Uterus (tissue), 4 donors: ENCODE results near the gene PZP. TPM values are rescaled to one million over a fixed set of nuclear protein-coding genes. Genes with fewer than 3 reads are reported as not detected.

Source experiments
- DNase-seq, 2 donors: peaks; one replicate each; pipeline ENCODE4 v3.0.0-alpha.2; 2019 to 2020
- H3K27ac ChIP-seq, 2 donors: fragments of 200-600 bp; sonication (generic); 1 replicate in 1 of 2; 2 replicates in 1 of 2; pipeline ENCODE4 v1.5.1; 2016 to 2018
- H3K27me3 ChIP-seq, 2 donors: fragments of 200-600 bp; sonication (generic); one replicate each; pipeline ENCODE4 v1.5.1; 2018 to 2019; ENCODE audit warnings: control low read depth in 1 of 2
- H3K36me3 ChIP-seq, 2 donors: fragments of 200-600 bp; sonication (generic); one replicate each; pipeline ENCODE4 v1.5.1; 2019; ENCODE audit warnings: control low read depth in 1 of 2
- H3K4me1 ChIP-seq, 2 donors: fragments of 200-600 bp; sonication (generic); one replicate each; pipeline ENCODE4 v1.5.1; 2018 to 2019; ENCODE audit warnings: control low read depth in 1 of 2
- H3K4me3 ChIP-seq, 2 donors: fragments of 200-600 bp; sonication (generic); 1 replicate in 1 of 2; 2 replicates in 1 of 2; pipeline ENCODE4 v1.5.1; 2018 to 2019; ENCODE audit warnings: mild to moderate bottlenecking in 1 of 2
- H3K9me3 ChIP-seq, 2 donors: fragments of 200-600 bp; sonication (generic); one replicate each; pipeline ENCODE4 v1.5.1; 2019; ENCODE audit warnings: control low read depth in 1 of 2
- CTCF ChIP-seq, 4 experiments: fragments of 200-600 bp in 2 of 4; fragments of 450-650 bp in 2 of 4; sonication (generic) in 2 of 4; IDR thresholded peaks; one replicate each; pipeline ENCODE4 v1.5.1; 2016 to 2019; ENCODE audit warnings: antibody characterized with exemption in 4 of 4, mild to moderate bottlenecking in 2 of 4, moderate library complexity in 1 of 4
- POLR2A ChIP-seq, 2 donors: fragments of 450-650 bp; IDR thresholded peaks; one replicate each; pipeline ENCODE4 v1.6.1; 2016; ENCODE audit warnings: antibody characterized with exemption in 2 of 2, mild to moderate bottlenecking in 1 of 2, moderate library complexity in 1 of 2
- intact Hi-C: fragments of 100-400 bp; cut with DNase I; formaldehyde crosslinking; loops from one replicate; pipeline ENCODE4 v1.15.1; 2023; ENCODE audit warnings: low total_unique reads
- total RNA-seq, 4 donors: library from RNA; depleted of rRNA in 3 of 4; stranded (reverse); fragments of >200 nt in 3 of 4; gene quantifications; one replicate each; pipeline versions ENCODE4 v1.1.0 to v1.2.4, GENCODE V29; 2014 to 2023
- donor health status: DM: yes; HTN: yes; CAD: no.

The PZP gene
- total RNA-seq, 4 donors from 2014 or later = 0.79 TPM; not detected in 3

- Histone ChIP-seq H3K27me3 (no peaks in the 10 kb centered on the region), H3K4me3 (no peak overlapping the region), H3K27ac (no peak overlapping the region), H3K9me3 (no peaks in the 10 kb centered on the region), H3K4me1 (no peaks in the 10 kb centered on the region), H3K36me3 (no peaks in the 10 kb centered on the region)
- no peak for TF ChIP-seq CTCF (IDR thresholded peaks at IDR 0.05)
- DNase-seq = no peak
- intact Hi-C loops = no loop called here
Observed at GRCh38 chr12:9107542-9107873, 100.7 kb downstream of the PZP start.

GRCh38 chr12:9106610-9107541, 101.3 kb downstream of the PZP start:
- H3K4me3 ChIP-seq = no peak overlapping the region
- TF ChIP-seq POLR2A (IDR thresholded peaks at IDR 0.05) (no peak), CTCF (IDR thresholded peaks at IDR 0.05) (no peak)
- H3K9me3 ChIP-seq = no peaks in the 10 kb centered on the region
- no peaks in the 10 kb centered on the region for H3K4me1 ChIP-seq
- intact Hi-C loops = no loop called here
- no peaks in the 10 kb centered on the region for H3K36me3 ChIP-seq
- peak overlapping the region in 1 of 2 donors; percentile 6 for H3K27ac ChIP-seq
- H3K27me3 ChIP-seq = no peaks in the 10 kb centered on the region
- no peak for DNase-seq

- H3K4me3 ChIP-seq = no peak overlapping the region
- H3K4me1 ChIP-seq = no peaks in the 10 kb centered on the region
- H3K27ac ChIP-seq = no peak overlapping the region
- H3K9me3 ChIP-seq = no peaks in the 10 kb centered on the region
- no peaks in the 10 kb centered on the region for H3K27me3 ChIP-seq
- H3K36me3 ChIP-seq = no peaks in the 10 kb centered on the region
- TF ChIP-seq CTCF (IDR thresholded peaks at IDR 0.05) (no peak), POLR2A (IDR thresholded peaks at IDR 0.05) (no peak)
- DNase-seq = no peak
- intact Hi-C loops = no loop called here
Observed at GRCh38 chr12:9106067-9106466, 102.1 kb downstream of the PZP start.

- no peak for TF ChIP-seq POLR2A (IDR thresholded peaks at IDR 0.05)
- TF ChIP-seq CTCF (IDR thresholded peaks at IDR 0.05) = no peak
- no peaks in the 10 kb centered on the region for H3K27me3 ChIP-seq
- H3K4me1 ChIP-seq = no peaks in the 10 kb centered on the region
- H3K27ac ChIP-seq = no peak overlapping the region
- H3K9me3 ChIP-seq = no peaks in the 10 kb centered on the region
- intact Hi-C loops = no loop called here
- no peaks in the 10 kb centered on the region for H3K36me3 ChIP-seq
- DNase-seq = no peak
- H3K4me3 ChIP-seq = no peak overlapping the region
Observed at GRCh38 chr12:9104767-9105423, 103.3 kb downstream of the PZP start.

GRCh38 chr12:9104087-9104486, 104.1 kb downstream of the PZP start:
- Histone ChIP-seq H3K9me3 (no peaks in the 10 kb centered on the region), H3K4me1 (no peaks in the 10 kb centered on the region), H3K27ac (no peak overlapping the region), H3K27me3 (no peaks in the 10 kb centered on the region), H3K4me3 (no peak overlapping the region), H3K36me3 (no peaks in the 10 kb centered on the region)
- intact Hi-C loops = no loop called here
- DNase-seq = no peak
- no peak for TF ChIP-seq CTCF (IDR thresholded peaks at IDR 0.05)
- TF ChIP-seq POLR2A (IDR thresholded peaks at IDR 0.05) = no peak
